ENCODE results near the gene CBLB.

CBLB gene

DNA sequence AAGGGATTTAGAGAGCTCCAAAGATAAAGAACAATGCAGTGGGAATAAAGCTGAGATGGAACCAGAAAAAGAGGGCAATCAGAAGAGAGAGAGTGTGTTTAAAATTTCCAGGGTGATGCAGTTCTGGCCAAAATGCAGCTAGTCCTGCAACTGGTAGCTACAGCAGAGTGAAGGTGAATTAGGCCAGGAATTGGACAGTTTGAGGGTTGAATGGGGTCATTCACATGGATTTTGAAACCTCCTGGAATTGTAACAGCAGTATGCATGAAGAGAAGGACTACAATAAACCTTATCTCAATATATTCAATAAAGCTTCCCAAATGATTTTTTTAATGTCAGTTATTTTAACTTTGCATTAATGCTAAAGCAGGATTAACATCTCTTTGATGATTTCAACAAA, 85.2 kb downstream of the CBLB start:
- Mint-ChIP-seq H3K9me3 (ENCODE audit: low read depth) (peaks cover 6% of the 10 kb centered on the region), H3K36me3 (peaks cover 28% of the 10 kb centered on the region), H3K27me3 (no peaks in the 10 kb centered on the region)

GRCh38 chr3:105781871-105782270, 86.9 kb downstream of the CBLB start:
- peak overlapping the region; percentile 70 for H3K27ac Mint-ChIP-seq
- H3K4me3 Mint-ChIP-seq = peak overlapping the region; percentile 25

More for the DNA sequence above, 85.2 kb downstream of the CBLB start:
- Mint-ChIP-seq H3K4me1 (ENCODE audit: low read depth) (peaks cover 74% of the 10 kb centered on the region), H3K4me3 (no peak overlapping the region), H3K27ac (peak overlapping the region; percentile 85)

GRCh38 chr3:105780107-105780506, 88.7 kb downstream of the CBLB start:
- Mint-ChIP-seq H3K36me3 (peaks cover 24% of the 10 kb centered on the region), H3K9me3 (ENCODE audit: low read depth) (peaks cover 6% of the 10 kb centered on the region), H3K4me1 (ENCODE audit: low read depth) (peaks cover 71% of the 10 kb centered on the region), H3K27ac (peak overlapping the region; percentile 64), H3K4me3 (no peak overlapping the region), H3K27me3 (no peaks in the 10 kb centered on the region)

More at GRCh38 chr3:105781871-105782270, 86.9 kb downstream of the CBLB start:
- Mint-ChIP-seq H3K36me3 (peaks cover 31% of the 10 kb centered on the region), H3K4me1 (ENCODE audit: low read depth) (peaks cover 73% of the 10 kb centered on the region), H3K27me3 (no peaks in the 10 kb centered on the region), H3K9me3 (ENCODE audit: low read depth) (peaks cover 6% of the 10 kb centered on the region)

GRCh38 chr3:105775368-105775767, 93.4 kb downstream of the CBLB start:
- Mint-ChIP-seq H3K27ac (peak overlapping the region; percentile 83), H3K27me3 (no peaks in the 10 kb centered on the region), H3K4me1 (ENCODE audit: low read depth) (peaks cover 86% of the 10 kb centered on the region), H3K9me3 (ENCODE audit: low read depth) (no peaks in the 10 kb centered on the region), H3K4me3 (peak overlapping the region; percentile 31), H3K36me3 (peaks cover 36% of the 10 kb centered on the region)

DNA sequence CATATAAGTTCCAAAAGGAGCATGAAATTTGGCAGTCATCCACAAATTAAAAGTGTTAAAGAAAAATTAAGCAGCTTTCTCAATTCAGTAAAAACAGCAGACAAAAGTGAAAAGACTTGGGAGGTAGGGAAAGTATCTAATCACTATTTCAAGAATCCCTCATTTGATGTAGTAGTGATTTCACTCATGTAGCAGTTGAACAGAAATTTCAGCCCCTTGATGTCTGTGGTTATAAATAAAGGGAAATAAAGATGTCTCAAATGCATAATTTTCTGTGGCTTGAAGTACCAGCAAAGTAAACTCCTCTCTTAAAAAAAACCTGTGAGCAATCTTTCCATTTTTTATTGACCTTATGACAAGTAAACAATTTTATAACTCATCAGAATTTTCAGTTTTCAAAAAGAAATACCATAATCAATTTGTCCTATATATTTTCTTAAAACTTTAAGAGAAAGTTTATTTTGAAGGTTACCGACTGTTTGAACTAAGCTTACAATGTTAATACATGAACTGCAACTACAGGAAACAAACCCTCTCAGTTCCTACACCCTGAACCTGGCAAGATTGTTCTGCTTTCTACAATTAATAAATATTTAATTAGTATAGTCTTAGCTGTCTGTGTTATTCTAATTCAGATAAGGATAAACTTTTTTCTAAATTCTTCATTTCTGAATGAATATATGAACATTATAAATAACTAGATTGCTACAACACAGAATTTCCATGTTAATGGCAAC, 94.2 kb downstream of the CBLB start:
- H3K27ac Mint-ChIP-seq = peak overlapping the region; percentile 91
- H3K36me3 Mint-ChIP-seq = peaks cover 37% of the 10 kb centered on the region
- H3K27me3 Mint-ChIP-seq = no peaks in the 10 kb centered on the region

GRCh38 chr3:105773291-105773690, 95.5 kb downstream of the CBLB start:
- Mint-ChIP-seq H3K9me3 (ENCODE audit: low read depth) (peaks cover 6% of the 10 kb centered on the region), H3K4me1 (ENCODE audit: low read depth) (peaks cover 96% of the 10 kb centered on the region), H3K4me3 (no peak overlapping the region), H3K36me3 (peaks cover 44% of the 10 kb centered on the region), H3K27me3 (no peaks in the 10 kb centered on the region), H3K27ac (peak overlapping the region; percentile 67)

More for the DNA sequence above, 94.2 kb downstream of the CBLB start:
- peak overlapping the region; percentile 47 for H3K4me3 Mint-ChIP-seq
- H3K4me1 Mint-ChIP-seq (ENCODE audit: low read depth) = peaks cover 88% of the 10 kb centered on the region
- H3K9me3 Mint-ChIP-seq (ENCODE audit: low read depth) = peaks cover 2% of the 10 kb centered on the region

GRCh38 chr3:105772635-105773034, 96.2 kb downstream of the CBLB start:
- Mint-ChIP-seq H3K4me1 (ENCODE audit: low read depth) (peaks cover 96% of the 10 kb centered on the region), H3K27me3 (no peaks in the 10 kb centered on the region), H3K36me3 (peaks cover 49% of the 10 kb centered on the region), H3K27ac (peak overlapping the region; percentile 67), H3K9me3 (ENCODE audit: low read depth) (peaks cover 6% of the 10 kb centered on the region), H3K4me3 (no peak overlapping the region)

GRCh38 chr3:105771392-105771791, 97.4 kb downstream of the CBLB start:
- H3K9me3 Mint-ChIP-seq (ENCODE audit: low read depth) = peaks cover 6% of the 10 kb centered on the region
- H3K36me3 Mint-ChIP-seq = peaks cover 47% of the 10 kb centered on the region
- peaks cover 95% of the 10 kb centered on the region for H3K4me1 Mint-ChIP-seq (ENCODE audit: low read depth)
- H3K4me3 Mint-ChIP-seq = no peak overlapping the region
- H3K27ac Mint-ChIP-seq = peak overlapping the region; percentile 61
- H3K27me3 Mint-ChIP-seq = no peaks in the 10 kb centered on the region

DNA sequence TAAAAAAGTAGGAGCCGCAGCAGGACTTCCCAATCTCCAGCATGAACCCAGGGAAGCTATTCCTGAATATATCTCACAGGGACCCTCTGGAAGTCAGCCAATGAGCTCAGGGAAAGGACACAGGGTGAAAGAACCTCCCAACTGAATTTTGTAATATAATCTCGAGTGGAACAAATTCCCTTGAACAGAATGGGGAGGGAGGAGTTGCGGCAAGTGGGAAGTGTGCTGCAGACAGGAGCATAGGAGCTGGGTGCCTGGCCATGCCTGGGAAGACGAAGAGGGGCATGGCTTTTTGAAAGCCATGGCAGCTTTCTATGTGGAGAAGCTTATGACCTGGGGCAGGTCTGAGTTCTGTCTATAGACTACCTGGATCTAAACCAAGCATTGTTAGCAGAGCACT, 98.4 kb downstream of the CBLB start:
- peak overlapping the region; percentile 73 for H3K27ac Mint-ChIP-seq
- no peaks in the 10 kb centered on the region for H3K27me3 Mint-ChIP-seq
- H3K36me3 Mint-ChIP-seq = peaks cover 54% of the 10 kb centered on the region
- peaks cover 6% of the 10 kb centered on the region for H3K9me3 Mint-ChIP-seq (ENCODE audit: low read depth)
- peaks cover 96% of the 10 kb centered on the region for H3K4me1 Mint-ChIP-seq (ENCODE audit: low read depth)
- no peak overlapping the region for H3K4me3 Mint-ChIP-seq

GRCh38 chr3:105767776-105768175, 101.0 kb downstream of the CBLB start:
- peaks cover 6% of the 10 kb centered on the region for H3K9me3 Mint-ChIP-seq (ENCODE audit: low read depth)
- peaks cover 53% of the 10 kb centered on the region for H3K36me3 Mint-ChIP-seq
- H3K27me3 Mint-ChIP-seq = no peaks in the 10 kb centered on the region
- H3K27ac Mint-ChIP-seq = peak overlapping the region; percentile 93
- peaks cover 93% of the 10 kb centered on the region for H3K4me1 Mint-ChIP-seq (ENCODE audit: low read depth)
- H3K4me3 Mint-ChIP-seq = peak overlapping the region; percentile 43

- Mint-ChIP-seq H3K27me3 (no peaks in the 10 kb centered on the region), H3K27ac (peak overlapping the region; percentile 93), H3K36me3 (peaks cover 51% of the 10 kb centered on the region), H3K4me3 (peak overlapping the region; percentile 43), H3K4me1 (ENCODE audit: low read depth) (peaks cover 91% of the 10 kb centered on the region), H3K9me3 (ENCODE audit: low read depth) (peaks cover 6% of the 10 kb centered on the region)
Measured at GRCh38 chr3:105767216-105767615, 101.6 kb downstream of the CBLB start.

DNA sequence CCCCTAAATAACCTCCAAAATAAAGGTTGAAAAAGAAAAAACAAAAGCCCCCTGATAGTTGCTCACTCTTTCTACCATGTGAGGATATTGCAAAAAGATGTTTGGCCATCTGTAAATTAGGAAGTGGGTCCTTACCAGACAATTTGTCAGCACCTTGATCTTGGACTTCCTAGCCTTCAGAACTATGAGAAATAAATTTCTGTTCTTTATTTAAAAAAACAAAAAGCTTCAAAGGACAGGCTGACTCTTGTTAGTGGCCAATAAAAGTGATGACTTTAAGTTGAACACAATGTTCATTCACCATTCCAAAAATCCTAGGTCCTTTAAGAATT, 103.5 kb downstream of the CBLB start:
- Mint-ChIP-seq H3K36me3 (peaks cover 47% of the 10 kb centered on the region), H3K9me3 (ENCODE audit: low read depth) (peaks cover 12% of the 10 kb centered on the region), H3K27ac (peak overlapping the region; percentile 93), H3K4me3 (peak overlapping the region; percentile 45), H3K27me3 (no peaks in the 10 kb centered on the region), H3K4me1 (ENCODE audit: low read depth) (peaks cover 83% of the 10 kb centered on the region)

- Mint-ChIP-seq H3K4me1 (ENCODE audit: low read depth) (peaks cover 81% of the 10 kb centered on the region), H3K27me3 (no peaks in the 10 kb centered on the region), H3K9me3 (ENCODE audit: low read depth) (peaks cover 11% of the 10 kb centered on the region), H3K27ac (peak overlapping the region; percentile 93), H3K4me3 (peak overlapping the region; percentile 45), H3K36me3 (peaks cover 42% of the 10 kb centered on the region)
Measured at GRCh38 chr3:105764378-105765307, 104.2 kb downstream of the CBLB start.

GRCh38 chr3:105763659-105764036, 105.2 kb downstream of the CBLB start:
- Mint-ChIP-seq H3K36me3 (peaks cover 41% of the 10 kb centered on the region), H3K27me3 (no peaks in the 10 kb centered on the region), H3K4me1 (ENCODE audit: low read depth) (peaks cover 77% of the 10 kb centered on the region), H3K9me3 (ENCODE audit: low read depth) (peaks cover 7% of the 10 kb centered on the region), H3K4me3 (no peak overlapping the region), H3K27ac (peak overlapping the region; percentile 93)

All from activated naive CD8-positive, alpha-beta T cell (primary cell).